ENCODE measurements around the gene DNLZ.
"Not testable (repeated sequence)": the region's sequence is repeated elsewhere in the genome, so short reads cannot be mapped to it uniquely, and the experiment has no call there.

DNLZ gene

GRCh38 chr9:136363106-136363948, at the start of gene DNLZ:
Gene DNLZ (minus strand): TSS chr9:136363744. CDS start chr9:136363714, 30 bp downstream.
- peak; percentile 93 for DNase-seq

- DNase-seq: no peak
These were observed 49.4 kb upstream of the DNLZ start for GRCh38 chr9:136412962-136413361.

- peak; percentile 69 for DNase-seq
These were observed 47.8 kb upstream of the DNLZ start for GRCh38 chr9:136411378-136411777.

- DNase-seq: peak; percentile 90
These were observed 47.1 kb upstream of the DNLZ start, which contains the start of the genes ENTR1 and PMPCA for GRCh38 chr9:136410500-136411287. Gene ENTR1 (minus strand): TSS chr9:136410614. CDS start chr9:136410397, 217 bp downstream. Gene PMPCA (plus strand): TSS chr9:136410658. CDS start chr9:136410669, 11 bp downstream.

GRCh38 chr9:136409557-136410455, 46.3 kb upstream of the DNLZ start:
- peak; percentile 48 for DNase-seq

GRCh38 chr9:136407911-136408310, 44.4 kb upstream of the DNLZ start:
- DNase-seq: no peak

GRCh38 chr9:136407061-136407460, 43.5 kb upstream of the DNLZ start:
- not testable (repeated sequence) for DNase-seq

- not testable (repeated sequence) for DNase-seq
These were observed 42.4 kb upstream of the DNLZ start for GRCh38 chr9:136405904-136406303.

GRCh38 chr9:136405481-136405880, 41.9 kb upstream of the DNLZ start:
- no peak for DNase-seq

- no peak for DNase-seq
These were observed 41.2 kb upstream of the DNLZ start for GRCh38 chr9:136404801-136405136.

- DNase-seq: no peak
These were observed 40.6 kb upstream of the DNLZ start for GRCh38 chr9:136403915-136404800.

- DNase-seq: no peak
These were observed 40.0 kb upstream of the DNLZ start for GRCh38 chr9:136403538-136403914.

GRCh38 chr9:136402067-136402466, 38.5 kb upstream of the DNLZ start:
- DNase-seq: no peak

- DNase-seq: no peak
These were observed 37.8 kb upstream of the DNLZ start for GRCh38 chr9:136401173-136401922.

GRCh38 chr9:136400038-136400834, 36.7 kb upstream of the DNLZ start, which contains the start of gene SNAPC4:
Gene SNAPC4 (minus strand): TSS chr9:136400170. CDS start chr9:136398428, 1,742 bp downstream.
- DNase-seq: peak; percentile 87

GRCh38 chr9:136399176-136400037, 35.9 kb upstream of the DNLZ start:
- peak; percentile 53 for DNase-seq

GRCh38 chr9:136398286-136398685, 34.7 kb upstream of the DNLZ start:
- DNase-seq: no peak

GRCh38 chr9:136397643-136398042, 34.1 kb upstream of the DNLZ start:
- DNase-seq: no peak

GRCh38 chr9:136396219-136396515, 32.6 kb upstream of the DNLZ start:
- no peak for DNase-seq
